ENCODE data around the gene RCAN3.

DNA sequence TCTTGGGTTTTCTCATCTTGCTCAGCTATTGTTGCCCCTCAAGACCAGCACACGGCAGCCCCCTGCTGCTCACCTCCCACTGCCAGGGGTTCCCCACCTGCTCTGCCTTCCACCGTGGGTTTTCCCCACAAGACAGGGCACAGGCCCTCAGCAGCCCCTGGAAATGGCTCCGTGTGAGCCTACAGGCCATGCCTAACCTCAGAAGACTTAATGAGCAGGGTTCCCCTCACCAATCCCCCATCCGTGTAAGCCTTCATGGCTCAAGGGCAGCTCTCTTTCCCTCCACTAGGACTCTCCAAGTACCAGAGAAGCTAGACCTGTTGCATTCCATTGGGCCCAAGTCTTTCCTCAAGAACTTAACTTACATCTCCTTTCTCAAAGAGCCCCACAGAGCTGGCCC is 18.4 kb upstream of the RCAN3 start:
- TF ChIP-seq POLR2A (IDR thresholded peaks at IDR 0.05; ENCODE audit: low read depth, low read length), result no peak
- TF ChIP-seq POLR2AphosphoS5 (IDR thresholded peaks at IDR 0.05; ENCODE audit: low read depth, low read length), result no peak

Measured in GM12892 (cell line).